B cell (primary cell): ENCODE measurements around the gene KCNC3.

Source experiments
- CTCF ChIP-seq: fragments of 200-600 bp; IDR thresholded peaks from one replicate; pipeline ENCODE4 v1.8.0; 2022; ENCODE audit warnings: antibody characterized with exemption, mild to moderate bottlenecking
- EZH2 ChIP-seq: IDR thresholded peaks from 2 replicates; pipeline ENCODE4 v1.6.1; 2012; ENCODE audit warnings: borderline replicate concordance, low read depth, mild to moderate bottlenecking, moderate library complexity, low read length; ENCODE audit not compliant: insufficient read depth, poor library complexity, severe bottlenecking

DNA sequence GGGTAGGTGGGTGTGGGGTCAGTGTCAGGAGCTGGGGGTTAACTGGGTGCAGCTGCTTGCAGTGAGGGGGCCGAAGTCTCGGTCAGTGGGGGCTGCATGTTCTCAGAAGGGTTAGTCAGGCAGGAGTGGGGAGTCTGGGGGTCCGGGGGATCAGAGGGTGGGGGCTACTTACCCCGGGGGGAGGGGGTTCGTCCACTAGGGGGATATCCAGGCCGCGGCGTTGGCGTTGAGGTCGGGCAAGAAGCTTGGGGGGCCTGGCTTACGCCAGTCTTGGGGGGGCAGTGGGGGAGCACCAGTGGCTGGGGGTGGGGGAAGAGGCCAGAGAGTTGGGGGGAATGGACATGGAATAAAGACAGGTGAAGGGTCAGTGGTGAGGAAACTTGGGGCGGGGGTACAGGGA is 9.1 kb downstream of the KCNC3 start:
- TF ChIP-seq EZH2: no peak
- TF ChIP-seq CTCF: no peak
